Adrenal gland (tissue), 12 donors: ENCODE results near the gene BTBD6. TPM values are rescaled to one million over a fixed set of nuclear protein-coding genes. Genes with fewer than 3 reads are reported as not detected.

Source experiments
- DNase-seq, 7 donors: peaks; one replicate each; pipeline ENCODE4 v3.0.0-alpha.2; 2019 to 2020
- H3K27ac ChIP-seq, 5 donors: fragments of 200-600 bp; sonication (generic) in 4 of 5; 1 replicate in 3 of 5; 2 replicates in 2 of 5; pipeline versions ENCODE4 v1.5.1 to v1.8.0; 2016 to 2020; ENCODE audit warnings: mild to moderate bottlenecking in 1 of 5
- H3K27me3 ChIP-seq: fragments of 200-600 bp; 2 replicates; pipeline ENCODE4 v1.8.0; 2021
- H3K36me3 ChIP-seq, 2 donors: fragments of 200-600 bp; replicated peaks in 1 of 2; 1 replicate in 1 of 2; 2 replicates in 1 of 2; pipeline versions ENCODE4 v1.5.1 to v1.8.0; 2018 to 2022
- H3K4me1 ChIP-seq, 2 donors: fragments of 200-600 bp; replicated peaks in 1 of 2; 1 replicate in 1 of 2; 2 replicates in 1 of 2; pipeline versions ENCODE4 v1.5.1 to v1.8.0; 2018 to 2021
- H3K4me3 ChIP-seq, 4 donors: fragments of 200-600 bp; sonication (generic) in 3 of 4; one replicate each; pipeline ENCODE4 v1.5.1; 2016 to 2018
- H3K9me3 ChIP-seq, 3 donors: fragments of 200-600 bp; sonication (generic) in 1 of 3; replicated peaks in 1 of 3; 1 replicate in 2 of 3; 2 replicates in 1 of 3; pipeline versions ENCODE4 v1.5.1 to v1.8.0; 2016 to 2021
- POLR2A ChIP-seq, 2 donors: fragments of 450-650 bp; IDR thresholded peaks; one replicate each; pipeline ENCODE4 v1.6.1; 2017; ENCODE audit warnings: antibody characterized with exemption in 2 of 2, mild to moderate bottlenecking in 2 of 2, moderate library complexity in 1 of 2
- WGBS, 4 donors: extraction: QIAGEN DNeasy Blood & Tissue Kit in 2 of 4; methylation state at CpG; one replicate each; pipeline versions ENCODE4 v1.1.5 to v1.1.7; 2013 to 2017; 5-methylcytosine and 5-hydroxymethylcytosine counted together
- intact Hi-C, 2 donors: fragments of 100-400 bp; cut with DNase I; formaldehyde crosslinking; loops; one replicate each; pipeline versions ENCODE4 v1.14.1 to v1.15.0; 2022 to 2023
- polyA plus RNA-seq, 3 donors: library from polyadenylated mRNA; stranded (reverse); fragments of 200-250 nt in 2 of 3; fragments of 350-450 nt in 1 of 3; fragmentation: Illumina TruSeq in 1 of 3; extraction: RNeasy Lipid Tissue Mini Kit (QIAGEN cat#74804) in 1 of 3; gene quantifications; one replicate each; pipeline ENCODE4 v1.2.3, GENCODE V29; 2013 to 2014
- total RNA-seq, 9 donors: library from RNA; depleted of rRNA in 4 of 9; stranded (reverse); fragments of >200 nt in 4 of 9; fragments of 120-200 nt in 1 of 9; fragmentation: NEBNext Ultra II Directional in 1 of 9; extraction: Animal tissue kit (Norgen Biotek cat#: 25700) in 1 of 9; gene quantifications; one replicate each; pipeline versions ENCODE4 v1.1.0 to v1.2.4, GENCODE V29; 2013 to 2023
- TF ChIP-seq, protein P1 (sequence below), 6 experiments: fragments of 450-650 bp in 4 of 6; fragments of 200-600 bp in 2 of 6; sonication (generic) in 1 of 6; IDR thresholded peaks; 1 replicate in 5 of 6; 2 replicates in 1 of 6; pipeline versions ENCODE4 v1.5.1 to v1.8.0; 2016 to 2021; ENCODE audit warnings: antibody characterized with exemption in 6 of 6, mild to moderate bottlenecking in 2 of 6, moderate library complexity in 1 of 6
- donor health status: healthy with polysubstance abuse.
- donor health status: Bipolar disorder and iron deficiency.
- donor health status: DM: yes; HTN: yes; CAD: no.
- donor health status: DM: no; HTN: no; CAD: no.
- donor health status: DM: no; HTN: no; CAD: no.
- donor health status: DM: yes; HTN: yes; CAD: no.

The BTBD6 gene
- total and polyA plus RNA-seq, 12 donors = 14.3 to 78.5 (median 33.6) TPM

DNA sequence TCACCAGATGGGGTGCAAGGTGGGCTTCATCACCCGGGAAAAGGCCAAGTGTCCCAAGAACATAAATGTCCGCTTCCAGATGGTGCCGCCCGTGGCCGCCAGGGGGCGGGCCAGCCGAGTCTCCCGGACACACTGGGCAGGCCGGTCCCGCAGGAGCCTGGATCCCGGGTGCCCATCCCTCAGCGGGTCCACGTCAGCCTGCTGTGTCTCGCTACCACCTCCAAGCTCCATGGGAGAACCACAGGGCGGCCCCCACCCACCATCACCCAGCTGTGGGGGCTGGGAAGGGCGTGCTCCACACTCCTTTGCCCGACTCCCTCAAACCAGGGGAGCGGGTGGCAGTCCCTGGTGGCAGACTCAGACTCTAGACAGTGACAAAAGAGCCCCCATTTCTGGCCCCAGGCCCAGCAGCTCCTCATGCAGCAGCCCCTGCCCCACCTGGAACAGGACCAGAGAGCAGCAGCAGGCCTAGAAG, 45.2 kb upstream of the BTBD6 start:
- 5 to 36% (median 9%) methylated on average over 5 to 18 of the region's 18 CpGs for WGBS, 4 donors
- peak; percentile 76 to 92 (median 82) for DNase-seq
- Histone ChIP-seq H3K27me3 (peaks cover 16% of the 10 kb centered on the region), H3K4me1 (peaks cover 14 to 31% of the 10 kb centered on the region in 2 donors), H3K27ac (no peak overlapping the region), H3K4me3 (no peak overlapping the region), H3K9me3 (no peaks in the 10 kb centered on the region), H3K36me3 (no peaks in the 10 kb centered on the region)
- intact Hi-C loops = loop anchor here (5.0 kb wide), 2 partner anchors 79 to 144 kb away; no protein-coding TSS in a partner anchor
- TF ChIP-seq, protein P1, sequence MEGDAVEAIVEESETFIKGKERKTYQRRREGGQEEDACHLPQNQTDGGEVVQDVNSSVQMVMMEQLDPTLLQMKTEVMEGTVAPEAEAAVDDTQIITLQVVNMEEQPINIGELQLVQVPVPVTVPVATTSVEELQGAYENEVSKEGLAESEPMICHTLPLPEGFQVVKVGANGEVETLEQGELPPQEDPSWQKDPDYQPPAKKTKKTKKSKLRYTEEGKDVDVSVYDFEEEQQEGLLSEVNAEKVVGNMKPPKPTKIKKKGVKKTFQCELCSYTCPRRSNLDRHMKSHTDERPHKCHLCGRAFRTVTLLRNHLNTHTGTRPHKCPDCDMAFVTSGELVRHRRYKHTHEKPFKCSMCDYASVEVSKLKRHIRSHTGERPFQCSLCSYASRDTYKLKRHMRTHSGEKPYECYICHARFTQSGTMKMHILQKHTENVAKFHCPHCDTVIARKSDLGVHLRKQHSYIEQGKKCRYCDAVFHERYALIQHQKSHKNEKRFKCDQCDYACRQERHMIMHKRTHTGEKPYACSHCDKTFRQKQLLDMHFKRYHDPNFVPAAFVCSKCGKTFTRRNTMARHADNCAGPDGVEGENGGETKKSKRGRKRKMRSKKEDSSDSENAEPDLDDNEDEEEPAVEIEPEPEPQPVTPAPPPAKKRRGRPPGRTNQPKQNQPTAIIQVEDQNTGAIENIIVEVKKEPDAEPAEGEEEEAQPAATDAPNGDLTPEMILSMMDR (IDR thresholded peaks at IDR 0.05) = peak; percentile 83 to 96 (median 92)
- TF ChIP-seq POLR2A (IDR thresholded peaks at IDR 0.05) = no peak

DNA sequence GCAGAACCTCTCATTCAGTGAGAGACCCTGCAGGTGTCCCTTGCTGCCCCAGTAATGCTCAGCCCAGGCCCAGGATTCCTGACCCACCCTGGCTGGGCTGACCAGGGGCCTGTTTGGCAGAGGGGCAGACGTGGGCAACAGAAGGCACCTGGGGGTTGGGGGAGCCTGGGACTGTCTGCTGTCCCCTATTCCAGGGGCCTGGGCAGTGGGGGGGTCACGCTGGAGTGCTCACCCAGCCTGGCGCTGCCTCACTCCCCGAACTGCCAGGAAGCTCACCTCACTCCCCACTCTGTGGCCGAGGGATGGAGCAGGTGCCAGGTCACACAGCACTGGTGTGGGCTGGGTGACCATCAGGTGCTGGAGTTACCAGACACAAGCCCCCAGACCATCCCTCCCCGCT, 44.6 kb upstream of the BTBD6 start:
- TF ChIP-seq, protein P1 (IDR thresholded peaks at IDR 0.05) = no peak
- TF ChIP-seq POLR2A (IDR thresholded peaks at IDR 0.05) = no peak
- Histone ChIP-seq H3K9me3 (no peaks in the 10 kb centered on the region), H3K4me3 (no peak overlapping the region), H3K36me3 (no peaks in the 10 kb centered on the region), H3K27ac (no peak overlapping the region), H3K4me1 (peaks cover 14 to 31% of the 10 kb centered on the region in 2 donors), H3K27me3 (peaks cover 10% of the 10 kb centered on the region)
- no peak for DNase-seq
- WGBS, 4 donors = 71 to 100% (median 81%) methylated on average over 1 to 6 of the region's 6 CpGs
- intact Hi-C loops = loop anchor here (2.0 to 5.0 kb wide), 3 partner anchors 79 to 149 kb away; no protein-coding TSS in a partner anchor

DNA sequence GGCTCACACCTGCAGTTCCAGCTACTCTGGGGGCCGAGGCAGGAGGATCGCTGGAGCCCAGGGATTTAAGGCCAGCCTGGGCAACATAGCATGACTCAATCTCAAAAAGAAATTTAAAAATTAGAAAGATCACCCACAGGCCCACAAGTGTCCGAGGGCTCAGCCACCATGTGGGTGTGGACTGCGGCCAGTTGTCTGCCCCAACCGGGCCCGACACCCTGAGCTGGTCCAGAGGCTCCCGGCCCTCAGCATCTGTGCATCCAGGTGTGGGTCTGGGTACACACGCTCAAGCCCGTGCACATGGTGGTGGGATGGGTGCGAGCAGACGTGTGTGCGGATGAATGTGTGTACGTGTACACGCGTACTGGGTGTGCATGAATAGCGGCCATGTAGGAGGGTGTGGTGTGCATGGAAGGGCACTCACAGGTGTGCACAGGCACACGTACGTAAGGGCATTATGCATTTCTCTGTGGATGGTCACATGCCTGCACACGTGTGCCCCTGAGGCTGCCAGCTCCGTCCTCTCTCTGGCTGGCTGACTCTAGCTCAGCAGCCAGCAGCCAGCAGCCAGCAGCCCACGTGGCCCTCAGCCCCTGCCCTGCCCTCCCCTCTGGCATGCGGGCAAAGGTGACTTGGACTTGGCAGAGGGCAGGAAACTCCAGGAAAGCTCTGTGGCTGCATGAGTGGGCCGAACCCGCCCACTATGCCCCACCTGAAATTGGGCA, 44.0 kb upstream of the BTBD6 start:
- DNase-seq = peak; percentile 78 to 88 (median 84)
- Histone ChIP-seq H3K27ac (peak overlapping the region in 2 of 5 donors; percentile 26 to 61), H3K4me3 (no peak overlapping the region), H3K4me1 (peaks cover 14 to 31% of the 10 kb centered on the region in 2 donors), H3K27me3 (peaks cover 6% of the 10 kb centered on the region), H3K9me3 (no peaks in the 10 kb centered on the region), H3K36me3 (no peaks in the 10 kb centered on the region)
- 45 to 60% (median 52%) methylated on average over 15 to 24 of the region's 24 CpGs for WGBS, 4 donors
- TF ChIP-seq POLR2A (IDR thresholded peaks at IDR 0.05) = no peak
- TF ChIP-seq, protein P1 (IDR thresholded peaks at IDR 0.05) = no peak
- intact Hi-C loops = loop anchor here (2.0 to 5.0 kb wide), 3 partner anchors 78 to 148 kb away; no protein-coding TSS in a partner anchor

DNA sequence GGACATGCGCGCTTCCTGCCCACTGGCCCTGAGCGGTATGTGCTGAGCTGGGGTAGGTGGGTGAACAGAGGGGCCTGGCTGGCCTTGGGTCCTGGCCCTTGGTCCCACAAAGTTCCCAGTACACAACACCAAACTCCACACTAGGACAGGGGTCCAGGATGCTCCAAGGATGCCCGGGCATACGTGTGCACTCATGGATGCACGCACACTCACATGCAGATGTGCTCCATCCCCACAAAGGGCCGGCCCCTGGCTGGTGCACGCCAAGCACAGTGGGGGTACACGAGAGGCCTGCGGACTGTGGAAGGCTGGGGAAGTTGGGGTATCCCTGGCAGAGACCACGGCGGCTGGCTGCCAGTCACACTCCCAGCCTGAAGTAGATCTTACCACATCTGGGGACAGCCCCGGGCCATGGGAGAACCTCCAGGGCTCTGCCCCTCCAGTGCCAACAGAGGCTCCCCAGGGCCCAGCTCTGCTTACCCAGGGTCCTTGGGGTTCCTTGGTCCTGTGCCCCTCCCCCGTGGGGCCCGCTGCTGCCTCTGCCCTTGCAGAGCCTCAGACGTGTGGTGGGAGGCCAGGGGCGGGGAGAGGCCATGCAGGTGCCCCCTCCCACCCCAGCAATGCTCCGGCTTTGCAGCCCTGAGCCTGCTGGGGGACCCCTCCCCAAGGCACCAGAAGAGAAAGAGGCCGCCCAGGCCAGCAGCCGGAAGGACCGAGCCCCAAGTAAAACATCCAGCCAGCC, 43.2 kb upstream of the BTBD6 start:
- peaks cover under 1% of the 10 kb centered on the region for H3K27me3 ChIP-seq
- H3K4me3 ChIP-seq = no peak overlapping the region
- peak overlapping the region in 2 of 5 donors; percentile 21 to 61 for H3K27ac ChIP-seq
- DNase-seq = peak in 1 of 7 donors; percentile 36
- no peaks in the 10 kb centered on the region for H3K9me3 ChIP-seq
- H3K36me3 ChIP-seq = peaks cover 0 to 7% of the 10 kb centered on the region in 2 donors
- 30 to 40% (median 39%) methylated on average over 8 to 21 of the region's 21 CpGs for WGBS, 4 donors
- no peak for TF ChIP-seq POLR2A (IDR thresholded peaks at IDR 0.05)
- TF ChIP-seq, protein P1 (IDR thresholded peaks at IDR 0.05) = no peak
- H3K4me1 ChIP-seq = peaks cover 14 to 31% of the 10 kb centered on the region in 2 donors
- intact Hi-C loops = loop anchor here (2.0 to 5.0 kb wide), 3 partner anchors 77 to 148 kb away; no protein-coding TSS in a partner anchor
